WERI-Rb-1 (cell line): ENCODE measurements around the gene PDE7B.

Experiments used
- DNase-seq: peaks from one replicate; pipeline ENCODE4 v3.0.0-alpha.2; 2020
- H3K27ac ChIP-seq: fragments of 250-450 bp; sonication (Bioruptor Pico); 2 replicates; pipeline ENCODE4 v1.5.1; 2020; ENCODE audit warnings: mild to moderate bottlenecking, moderate library complexity
- H3K27me3 ChIP-seq: fragments of 250-450 bp; sonication (Bioruptor Pico); 2 replicates; pipeline ENCODE4 v1.5.1; 2021; ENCODE audit warnings: mild to moderate bottlenecking, low read depth, moderate library complexity; ENCODE audit not compliant: insufficient read depth, severe bottlenecking
- H3K36me3 ChIP-seq: fragments of 250-450 bp; sonication (Bioruptor Pico); 2 replicates; pipeline ENCODE4 v1.5.1; 2020; ENCODE audit warnings: mild to moderate bottlenecking, moderate library complexity
- H3K4me3 ChIP-seq: 2 replicates; pipeline ENCODE4 v1.5.1; 2011; ENCODE audit warnings: low read depth, mild to moderate bottlenecking, control low read depth, low read length
- H3K9me3 ChIP-seq: fragments of 250-450 bp; sonication (Bioruptor Pico); 2 replicates; pipeline ENCODE4 v1.5.1; 2021; ENCODE audit warnings: mild to moderate bottlenecking, moderate library complexity; ENCODE audit not compliant: severe bottlenecking
- CTCF ChIP-seq: IDR thresholded peaks from 2 replicates; pipeline ENCODE4 v1.5.1; 2011; ENCODE audit warnings: low read depth, mild to moderate bottlenecking, control low read depth, inconsistent platforms, low read length

PDE7B gene

GRCh38 chr6:136178749-136179148 lies 327.2 kb downstream of the PDE7B start:
- H3K27ac ChIP-seq, result no peak overlapping the region
- H3K4me3 ChIP-seq, result no peak overlapping the region
- H3K36me3 ChIP-seq, result no peaks in the 10 kb centered on the region
- DNase-seq, result no peak
- no peaks in the 10 kb centered on the region for H3K9me3 ChIP-seq
- TF ChIP-seq CTCF, result no peak
- H3K27me3 ChIP-seq, result no peaks in the 10 kb centered on the region

DNA sequence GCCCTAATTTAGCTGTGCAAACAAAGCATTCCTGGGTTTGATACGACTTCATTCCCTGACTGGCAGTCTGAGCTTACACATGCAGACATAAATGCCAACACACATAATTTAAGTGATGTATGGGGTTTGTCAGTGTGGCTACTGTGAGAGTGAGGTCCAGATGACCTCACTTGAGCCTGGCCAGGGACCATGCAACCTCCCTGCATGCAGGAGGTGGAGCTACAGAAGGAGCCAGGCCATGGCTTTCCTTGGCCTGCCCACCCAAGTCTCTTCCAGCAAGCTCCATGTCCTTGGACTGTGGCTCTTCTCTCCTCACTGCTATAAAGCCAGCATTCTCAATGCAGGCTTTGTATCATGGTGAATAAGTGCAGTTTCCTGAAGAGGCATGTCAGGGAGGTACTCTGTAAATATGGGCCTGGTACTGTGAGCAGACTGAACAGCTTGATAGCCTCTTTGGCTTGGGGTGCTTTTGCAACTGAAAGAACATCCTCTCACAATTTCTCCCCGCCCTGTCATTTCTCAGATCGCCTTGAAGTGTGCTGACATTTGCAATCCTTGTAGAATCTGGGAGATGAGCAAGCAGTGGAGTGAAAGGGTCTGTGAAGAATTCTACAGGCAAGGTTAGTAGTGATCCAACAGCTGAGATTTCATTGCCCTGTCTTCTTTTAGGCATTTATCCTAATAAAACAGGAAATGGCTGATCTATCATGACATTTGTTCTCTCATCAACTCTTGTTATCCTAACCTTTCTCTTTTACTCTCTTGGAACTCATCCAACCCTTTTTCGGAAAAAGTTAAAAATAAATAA lies 329.4 kb downstream of the PDE7B start:
- DNase-seq, result no peak
- no peaks in the 10 kb centered on the region for H3K9me3 ChIP-seq
- H3K36me3 ChIP-seq, result no peaks in the 10 kb centered on the region
- no peaks in the 10 kb centered on the region for H3K27me3 ChIP-seq
- no peak for TF ChIP-seq CTCF
- no peak overlapping the region for H3K4me3 ChIP-seq
- no peak overlapping the region for H3K27ac ChIP-seq

- Histone ChIP-seq H3K36me3 (no peaks in the 10 kb centered on the region), H3K27me3 (no peaks in the 10 kb centered on the region), H3K4me3 (no peak overlapping the region), H3K9me3 (no peaks in the 10 kb centered on the region), H3K27ac (no peak overlapping the region)
- no peak for DNase-seq
- no peak for TF ChIP-seq CTCF
Measured at GRCh38 chr6:136181512-136181833, 330.0 kb downstream of the PDE7B start.

DNA sequence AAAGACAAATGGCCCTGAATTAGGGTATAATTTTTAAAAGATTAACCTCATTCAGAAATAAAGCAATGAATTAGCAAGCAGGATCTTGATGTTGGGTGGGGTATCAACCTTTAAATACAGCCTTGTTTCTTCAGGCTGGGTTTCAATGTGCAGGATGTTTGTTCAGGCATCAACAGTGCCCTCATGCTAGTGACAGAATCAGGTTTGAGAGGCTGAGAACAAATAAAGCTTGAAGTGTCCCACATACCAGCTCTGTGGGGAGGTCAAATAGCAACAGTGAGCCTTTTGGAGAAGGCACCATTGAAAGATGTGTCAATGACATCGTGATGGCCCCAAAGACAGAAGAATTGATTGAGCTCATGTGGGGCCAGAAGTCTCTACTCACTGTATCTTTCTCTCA lies 330.4 kb downstream of the PDE7B start:
- Histone ChIP-seq H3K4me3 (no peak overlapping the region), H3K9me3 (no peaks in the 10 kb centered on the region), H3K27ac (no peak overlapping the region), H3K27me3 (no peaks in the 10 kb centered on the region), H3K36me3 (no peaks in the 10 kb centered on the region)
- no peak for DNase-seq
- TF ChIP-seq CTCF, result no peak

GRCh38 chr6:136184738-136185137 lies 333.2 kb downstream of the PDE7B start:
- Histone ChIP-seq H3K4me3 (no peak overlapping the region), H3K27ac (no peak overlapping the region), H3K9me3 (no peaks in the 10 kb centered on the region), H3K36me3 (no peaks in the 10 kb centered on the region), H3K27me3 (no peaks in the 10 kb centered on the region)
- DNase-seq, result no peak
- no peak for TF ChIP-seq CTCF

GRCh38 chr6:136186363-136186762 lies 334.9 kb downstream of the PDE7B start:
- no peak for TF ChIP-seq CTCF
- Histone ChIP-seq H3K9me3 (no peaks in the 10 kb centered on the region), H3K4me3 (no peak overlapping the region), H3K27ac (no peak overlapping the region), H3K36me3 (no peaks in the 10 kb centered on the region), H3K27me3 (no peaks in the 10 kb centered on the region)
- no peak for DNase-seq
